GM18951 (cell line): ENCODE results near the gene CTNND2.

Experiments used
- POLR2A ChIP-seq: IDR thresholded peaks from 4 replicates; pipeline ENCODE4 v1.6.1; 2011; ENCODE audit warnings: mild to moderate bottlenecking; ENCODE audit not compliant: insufficient read length, insufficient read depth; ENCODE audit errors: extremely low read depth
- in situ Hi-C: fragments of 300-500 bp; cut with MboI; formaldehyde crosslinking; loops from one replicate; pipeline ENCODE4 v1.12.0; 2022; ENCODE audit warnings: low sequenced_read_pairs, mixed read lengths, inconsistent platforms; ENCODE audit not compliant: unreplicated experiment

CTNND2 gene

DNA sequence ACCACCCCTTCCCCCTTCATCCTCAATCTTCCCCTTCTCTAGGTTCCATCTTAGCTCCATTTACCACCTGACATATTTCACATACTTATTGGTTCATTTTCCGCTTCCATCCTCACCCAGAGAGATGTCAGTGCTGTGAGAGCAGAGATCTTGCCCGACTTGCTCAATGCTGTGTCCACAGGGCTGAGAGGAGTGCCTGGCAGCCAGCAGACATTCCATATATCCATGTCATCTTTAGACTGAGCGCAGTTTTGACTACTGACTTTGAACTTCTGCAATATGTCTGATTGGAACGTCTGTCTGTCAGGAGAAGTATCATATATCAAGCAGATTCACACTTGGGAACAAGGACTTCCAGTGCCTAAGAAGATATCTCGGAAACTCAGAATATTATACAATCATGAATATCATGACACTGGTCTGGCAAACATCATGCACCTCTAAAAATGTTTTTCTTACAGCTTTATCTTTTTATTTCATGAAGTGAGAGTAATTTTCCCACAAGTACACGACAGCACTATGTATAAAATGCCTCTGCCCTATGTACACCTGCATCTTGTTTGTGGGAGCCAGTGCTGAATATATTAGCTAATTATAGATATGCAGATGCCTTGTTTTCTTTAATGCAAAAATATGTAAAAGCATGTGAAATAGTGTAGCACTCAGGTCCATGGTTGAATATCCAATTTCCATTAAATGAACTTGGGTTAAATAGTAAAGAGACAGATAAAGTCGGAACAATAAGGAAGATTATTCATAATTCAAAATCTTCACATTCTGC lies 689.2 kb downstream of the CTNND2 start:
- in situ Hi-C loops: no loop called here

DNA sequence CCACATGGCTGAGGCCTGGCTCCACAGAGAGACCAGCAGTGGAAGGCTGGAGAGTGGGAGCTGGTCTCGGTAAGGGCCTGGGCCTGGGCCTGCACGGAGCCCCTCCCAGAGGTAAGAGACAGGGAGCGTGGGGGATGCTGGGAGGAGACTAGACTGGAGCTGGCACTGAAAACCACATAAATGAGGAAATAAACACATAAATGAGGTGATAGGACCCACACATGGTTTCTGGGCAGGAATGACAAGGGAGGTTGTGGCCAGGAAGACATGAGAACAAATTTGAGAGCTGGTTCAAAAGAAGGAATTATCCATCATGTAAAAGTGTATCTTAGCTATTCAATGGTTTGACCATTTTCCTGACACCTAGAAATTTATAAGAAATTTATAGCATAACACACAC lies 691.5 kb downstream of the CTNND2 start:
- TF ChIP-seq POLR2A: no peak
- in situ Hi-C loops: no loop called here

More for the DNA sequence above, 689.2 kb downstream of the CTNND2 start:
- TF ChIP-seq POLR2A: no peak

DNA sequence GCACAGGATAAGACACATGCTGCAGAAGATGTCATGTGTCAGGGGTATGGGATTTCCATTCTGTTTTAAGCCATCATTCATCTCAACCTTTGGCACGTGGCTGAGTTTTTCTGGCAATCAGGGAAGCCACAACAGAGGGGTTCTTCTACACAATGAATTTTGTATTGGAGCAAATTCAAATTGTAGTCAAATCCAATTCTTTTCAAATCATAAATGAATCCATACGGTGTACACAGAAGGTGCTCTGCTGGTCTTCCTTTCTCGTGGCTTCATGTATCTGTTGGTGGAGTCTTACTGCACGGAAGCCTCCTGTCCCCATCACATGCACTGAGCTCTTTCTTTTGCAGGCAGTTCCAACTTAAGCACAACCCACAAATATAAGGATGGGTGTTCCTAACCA lies 706.5 kb downstream of the CTNND2 start:
- no peak for TF ChIP-seq POLR2A
- in situ Hi-C loops: loop anchor here (25.0 kb wide), 1 partner anchor 510 kb away; no protein-coding TSS in a partner anchor

DNA sequence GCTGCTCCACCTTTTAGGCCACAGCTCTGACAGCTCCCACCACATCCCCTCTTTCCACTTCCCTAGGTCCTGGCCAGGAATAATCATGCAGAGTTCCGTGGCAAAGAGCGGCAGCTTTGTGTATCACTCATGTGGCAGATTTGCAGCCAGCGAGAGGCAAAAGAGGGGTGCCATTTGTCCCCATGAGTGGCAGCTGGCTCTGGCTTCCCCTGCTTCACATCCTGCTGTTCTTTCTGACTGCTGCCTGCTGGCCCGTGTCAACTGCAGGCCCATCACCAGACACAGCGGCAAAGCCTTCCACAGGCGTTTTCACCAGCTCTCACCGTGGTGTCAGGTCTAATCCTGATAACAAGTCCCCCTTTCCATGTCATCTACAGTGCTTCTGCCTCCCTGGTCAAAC lies 712.6 kb downstream of the CTNND2 start:
- no peak for TF ChIP-seq POLR2A
- in situ Hi-C loops: loop anchor here (25.0 kb wide), 1 partner anchor 504 kb away; no protein-coding TSS in a partner anchor

DNA sequence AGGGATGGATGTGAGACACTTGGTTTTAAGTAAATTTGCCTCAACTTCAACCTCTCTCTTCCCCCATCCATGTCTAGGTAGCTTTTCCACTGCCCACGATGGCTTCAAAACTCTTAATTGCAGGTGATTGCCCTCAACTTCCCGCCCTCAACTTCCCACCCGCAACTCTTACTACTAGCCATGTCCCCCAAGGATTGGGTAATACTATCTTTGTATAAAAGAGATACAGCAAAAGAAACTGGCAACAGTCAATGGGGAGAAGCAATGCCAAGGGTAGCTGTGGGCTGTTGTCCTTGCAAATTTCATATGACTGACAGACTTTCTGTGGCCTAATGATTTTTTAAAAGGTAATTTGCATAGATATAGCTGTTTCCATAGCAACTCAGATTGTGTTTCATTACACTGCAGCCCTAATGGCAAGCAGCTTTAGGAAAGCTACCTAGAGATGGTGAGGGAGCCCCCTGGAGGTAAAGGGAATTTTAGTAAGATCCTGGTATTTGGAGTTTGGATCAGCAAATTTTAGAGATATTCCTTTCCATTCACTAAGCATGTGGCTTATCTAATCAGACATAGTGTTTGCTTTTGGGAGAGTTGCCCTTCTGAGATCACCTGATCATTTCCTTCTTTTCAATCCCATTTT lies 721.7 kb downstream of the CTNND2 start:
- in situ Hi-C loops: loop anchor here (25.0 kb wide), 1 partner anchor 495 kb away; no protein-coding TSS in a partner anchor
- no peak for TF ChIP-seq POLR2A

DNA sequence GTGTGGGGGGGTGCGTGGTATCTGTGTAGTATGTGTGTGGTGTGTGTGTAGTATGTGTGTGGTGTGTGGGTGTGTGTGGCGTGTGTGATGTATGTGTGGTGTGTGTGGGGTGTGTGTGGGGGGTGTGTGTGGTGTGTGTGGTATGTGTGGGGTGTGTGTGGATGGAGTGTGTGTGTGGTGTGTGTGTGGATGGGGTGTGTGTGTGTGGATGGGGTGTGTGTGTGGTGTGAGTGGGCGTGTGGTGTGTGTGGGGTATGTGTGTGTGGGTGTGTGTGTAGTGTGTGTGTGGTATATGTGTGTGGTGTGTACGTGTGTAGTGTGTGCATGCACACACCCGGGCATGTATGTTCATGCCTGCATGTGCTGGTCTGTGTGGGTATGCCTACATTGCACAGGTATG lies 722.3 kb downstream of the CTNND2 start:
- in situ Hi-C loops: loop anchor here (25.0 kb wide), 1 partner anchor 495 kb away; no protein-coding TSS in a partner anchor
- TF ChIP-seq POLR2A: no peak

DNA sequence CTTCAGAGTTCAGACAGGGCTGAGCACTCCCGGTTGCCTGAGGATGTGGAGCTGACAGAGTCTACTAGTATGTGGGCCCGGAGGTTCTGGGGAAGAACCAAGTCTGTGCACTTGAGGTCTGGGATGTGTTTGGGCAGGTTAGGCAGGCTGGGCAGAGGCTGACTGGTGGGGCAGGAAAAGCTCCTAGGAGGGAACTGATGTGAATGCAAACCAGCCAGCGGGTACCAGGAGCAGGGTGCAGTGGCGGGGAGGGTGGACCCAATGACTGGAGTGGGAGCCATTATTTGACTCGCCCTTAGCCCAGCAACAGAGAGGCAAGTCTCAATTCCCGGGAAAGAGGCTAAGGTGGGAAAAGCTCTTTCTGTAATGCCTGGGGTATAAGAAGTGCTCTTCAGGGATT lies 723.4 kb downstream of the CTNND2 start:
- in situ Hi-C loops: loop anchor here (25.0 kb wide), 1 partner anchor 494 kb away; no protein-coding TSS in a partner anchor
- TF ChIP-seq POLR2A: no peak

DNA sequence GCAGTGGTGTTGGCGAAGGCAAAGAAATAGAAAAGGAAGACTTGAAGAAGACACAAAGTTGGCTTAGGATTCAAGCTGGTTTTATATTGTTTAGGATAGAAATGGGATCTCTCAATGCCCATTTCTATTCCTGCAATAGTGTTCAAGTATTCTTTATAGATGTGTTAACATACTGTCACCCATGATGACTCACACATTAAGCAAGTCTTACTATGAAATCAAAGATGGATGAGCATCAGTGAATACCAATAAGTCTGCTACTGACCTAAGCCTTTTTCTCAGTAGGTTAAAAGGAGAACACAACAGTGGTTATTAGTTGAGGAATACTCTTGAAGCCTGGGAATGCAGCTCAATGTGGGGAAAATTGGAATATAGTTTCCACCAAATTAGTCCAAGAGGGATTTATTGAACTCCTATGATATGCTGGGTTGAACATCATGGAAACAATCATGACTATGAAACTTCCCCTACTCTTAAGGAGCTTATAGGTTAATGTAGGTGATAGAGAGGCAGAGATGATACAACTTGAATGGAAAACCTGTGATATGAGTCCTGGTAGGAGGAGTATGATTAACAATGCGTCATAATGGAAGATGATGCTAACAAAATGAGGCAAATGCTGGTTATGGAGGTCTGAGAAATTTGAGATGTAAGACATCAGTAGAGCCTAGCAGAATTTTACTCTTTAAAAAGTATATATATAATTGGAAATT lies 726.1 kb downstream of the CTNND2 start:
- in situ Hi-C loops: loop anchor here (25.0 kb wide), 1 partner anchor 491 kb away; no protein-coding TSS in a partner anchor

DNA sequence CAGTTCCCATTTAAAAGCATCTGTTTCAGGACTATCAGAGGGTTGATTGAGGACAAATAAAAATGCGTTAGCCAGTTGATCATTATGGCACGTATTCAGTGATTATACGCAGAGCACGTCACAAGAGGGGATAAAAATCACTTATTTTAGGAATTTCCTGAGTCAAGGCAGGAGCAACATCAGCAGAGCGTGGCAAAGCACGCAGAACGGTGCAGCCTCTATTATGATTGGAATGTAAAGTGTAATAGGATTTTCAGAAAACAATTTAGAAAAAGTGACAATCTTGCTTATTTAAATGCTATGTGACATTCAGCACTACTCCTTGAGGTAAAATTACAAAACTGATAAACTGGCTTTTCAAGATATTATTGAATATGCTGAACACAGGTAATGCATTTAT lies 729.7 kb downstream of the CTNND2 start:
- in situ Hi-C loops: no loop called here
- TF ChIP-seq POLR2A: no peak

More for the DNA sequence above, 726.1 kb downstream of the CTNND2 start:
- TF ChIP-seq POLR2A: no peak

DNA sequence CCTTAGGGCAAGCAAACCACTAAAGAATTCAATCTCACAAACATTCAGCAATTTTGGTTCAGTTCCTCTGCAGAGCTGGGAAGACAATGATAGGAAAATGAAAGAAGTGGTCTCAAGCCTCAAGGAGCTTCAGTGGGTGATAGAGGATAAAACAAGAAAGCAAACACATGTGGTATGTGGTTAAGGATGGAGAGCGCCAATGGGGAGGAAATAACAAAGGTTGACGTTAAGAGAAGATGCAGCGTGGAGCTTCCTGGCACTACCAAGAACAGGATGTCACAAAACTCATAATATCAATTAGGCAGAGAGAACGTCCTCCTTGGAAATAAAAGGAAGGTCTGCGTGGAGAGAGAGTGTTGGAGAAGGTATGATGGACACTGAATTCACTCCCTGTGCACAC lies 731.8 kb downstream of the CTNND2 start:
- in situ Hi-C loops: no loop called here
- no peak for TF ChIP-seq POLR2A

DNA sequence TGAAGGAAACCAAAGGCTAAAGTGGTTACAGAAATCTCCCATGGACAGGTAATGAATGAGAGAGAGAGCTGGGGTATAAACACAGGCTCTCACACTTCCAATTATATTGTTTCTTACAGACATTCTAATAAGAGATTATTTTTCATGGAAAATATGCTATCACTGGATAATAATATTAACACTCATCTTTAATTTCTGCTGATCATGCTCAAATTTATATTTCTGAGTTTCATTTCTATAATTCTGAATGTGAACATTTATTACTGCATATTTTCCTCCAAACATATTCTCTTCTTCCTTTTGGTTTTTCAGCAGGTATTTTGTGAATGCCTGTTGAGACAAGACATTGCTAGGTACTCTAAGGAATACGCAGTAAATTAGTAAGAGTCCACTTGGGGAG lies 733.0 kb downstream of the CTNND2 start:
- in situ Hi-C loops: no loop called here
- TF ChIP-seq POLR2A: no peak

DNA sequence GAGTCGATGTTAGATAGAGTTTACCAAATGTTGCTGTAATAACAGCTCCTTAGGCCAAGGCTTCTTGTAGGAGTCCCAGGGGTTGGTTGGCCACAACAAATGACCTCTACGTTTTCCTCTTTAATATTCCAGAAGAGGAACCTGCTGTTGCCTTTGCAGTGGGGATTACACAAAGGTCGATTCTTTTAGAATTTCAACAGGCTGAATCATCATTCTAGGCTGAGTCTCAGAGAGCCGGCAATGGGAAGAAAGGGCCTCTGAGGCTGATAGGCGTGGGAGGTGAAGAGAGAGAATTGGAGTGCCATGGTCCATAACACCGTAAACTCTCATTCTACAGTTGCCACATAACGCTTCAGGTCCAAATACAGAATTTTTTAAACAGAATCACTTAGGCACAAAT lies 737.3 kb downstream of the CTNND2 start:
- no peak for TF ChIP-seq POLR2A
- in situ Hi-C loops: no loop called here
